ENCODE data around the gene KLF18.

Gene KLF18

DNA sequence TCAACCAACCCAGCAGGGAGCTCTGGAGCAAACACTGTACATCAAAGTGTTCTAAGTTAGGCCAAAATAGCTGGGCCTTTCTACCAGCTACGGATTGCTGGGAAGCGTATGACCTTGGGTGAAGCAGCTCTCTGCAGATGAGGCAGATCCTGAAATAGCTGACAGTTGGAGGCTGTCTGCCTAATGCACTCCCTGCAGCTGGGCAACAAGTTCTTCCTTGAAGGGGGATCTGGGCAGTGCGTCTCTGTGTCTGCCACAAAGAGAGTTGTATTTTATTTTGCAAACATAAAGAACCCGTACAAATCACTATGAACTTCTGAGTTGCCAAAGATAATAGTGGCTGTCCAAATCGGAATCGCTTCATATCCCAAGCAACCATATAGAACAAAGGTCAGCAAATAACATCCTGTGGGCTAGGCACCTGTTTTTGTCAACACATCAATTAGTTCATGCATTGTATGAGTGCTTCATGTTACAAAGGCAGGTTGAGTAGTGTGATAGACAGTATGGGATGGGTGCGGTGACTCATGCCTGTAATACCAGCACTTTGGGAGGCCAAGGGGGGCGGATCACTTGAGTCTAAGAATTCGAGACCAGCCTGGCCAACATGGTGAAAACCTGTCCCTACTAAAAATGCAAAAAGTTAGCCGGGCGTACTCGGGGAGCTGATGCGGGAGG is 51.9 kb downstream of the KLF18 start:
- no peak for TF ChIP-seq CTCF (conservative IDR thresholded peaks at IDR 0.05)
- no peak overlapping the region for H3K27ac ChIP-seq

Data from VCaP (cell line).